ENCODE results near the gene ABCB9. TPM values are rescaled to one million over a fixed set of nuclear protein-coding genes. Genes with fewer than 3 reads are reported as not detected.

ABCB9 gene
- total RNA-seq, 1 donor from 2014 or later: 19.6 TPM

DNA sequence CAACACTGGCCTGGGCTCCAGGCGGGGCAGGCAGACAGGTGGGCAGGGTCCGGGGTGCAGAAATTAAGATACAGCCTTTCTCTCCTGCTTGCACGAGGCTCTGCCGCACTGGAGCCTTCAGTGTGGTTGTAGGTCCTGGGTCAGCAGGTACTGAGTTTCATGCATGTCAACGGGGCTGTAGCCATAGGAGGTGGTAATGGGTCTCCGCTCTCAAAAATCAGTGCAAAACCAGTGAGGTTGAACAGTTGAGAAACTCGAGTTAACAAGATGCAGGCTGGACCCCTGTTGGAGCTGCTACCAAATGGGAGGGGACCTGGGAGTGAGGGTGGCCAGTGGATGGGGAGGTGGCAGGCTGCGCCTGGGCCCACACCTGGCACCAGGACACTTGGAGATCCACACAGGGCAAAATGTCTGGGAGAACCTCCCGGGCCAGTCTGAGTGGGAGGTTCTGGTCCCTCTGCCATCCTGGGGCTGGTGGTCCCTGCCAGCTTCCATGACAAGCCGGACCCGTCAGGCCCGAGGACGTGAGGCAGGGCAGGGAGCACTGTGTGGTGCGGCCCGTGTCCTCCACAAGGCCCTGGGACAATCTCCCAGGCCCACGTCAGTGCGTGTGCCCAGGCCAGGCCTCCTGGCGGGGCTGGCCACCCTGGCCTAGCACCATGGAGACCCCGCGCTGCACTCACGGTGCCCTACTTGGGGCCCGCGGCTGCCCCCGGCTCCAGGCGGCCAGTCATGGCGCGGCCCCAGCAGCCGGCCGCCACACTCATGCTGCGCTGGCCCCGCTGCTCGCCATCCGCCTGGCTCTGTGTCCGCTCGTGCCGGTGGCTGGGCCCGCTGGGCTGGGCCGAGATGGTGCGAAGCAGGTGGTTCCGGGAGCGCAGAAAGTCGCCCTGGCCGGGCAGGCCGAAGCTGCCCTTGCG is 19.3 kb upstream of the ABCB9 start:
- H3K4me1 ChIP-seq: peaks cover 27 to 44% of the 10 kb centered on the region in 2 donors
- no peak overlapping the region for H3K4me3 ChIP-seq
- TF ChIP-seq, protein P1, sequence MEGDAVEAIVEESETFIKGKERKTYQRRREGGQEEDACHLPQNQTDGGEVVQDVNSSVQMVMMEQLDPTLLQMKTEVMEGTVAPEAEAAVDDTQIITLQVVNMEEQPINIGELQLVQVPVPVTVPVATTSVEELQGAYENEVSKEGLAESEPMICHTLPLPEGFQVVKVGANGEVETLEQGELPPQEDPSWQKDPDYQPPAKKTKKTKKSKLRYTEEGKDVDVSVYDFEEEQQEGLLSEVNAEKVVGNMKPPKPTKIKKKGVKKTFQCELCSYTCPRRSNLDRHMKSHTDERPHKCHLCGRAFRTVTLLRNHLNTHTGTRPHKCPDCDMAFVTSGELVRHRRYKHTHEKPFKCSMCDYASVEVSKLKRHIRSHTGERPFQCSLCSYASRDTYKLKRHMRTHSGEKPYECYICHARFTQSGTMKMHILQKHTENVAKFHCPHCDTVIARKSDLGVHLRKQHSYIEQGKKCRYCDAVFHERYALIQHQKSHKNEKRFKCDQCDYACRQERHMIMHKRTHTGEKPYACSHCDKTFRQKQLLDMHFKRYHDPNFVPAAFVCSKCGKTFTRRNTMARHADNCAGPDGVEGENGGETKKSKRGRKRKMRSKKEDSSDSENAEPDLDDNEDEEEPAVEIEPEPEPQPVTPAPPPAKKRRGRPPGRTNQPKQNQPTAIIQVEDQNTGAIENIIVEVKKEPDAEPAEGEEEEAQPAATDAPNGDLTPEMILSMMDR (IDR thresholded peaks at IDR 0.05): no peak
- intact Hi-C loops (cut with DNase I): loop anchor here (2.0 kb wide), 1 partner anchor 247 kb away; the partner anchor contains the start of genes MPHOSPH9 and MTRFR
- H3K36me3 ChIP-seq: peaks cover 24 to 41% of the 10 kb centered on the region in 2 donors
- peak overlapping the region; percentile 93 to 95 for H3K27ac ChIP-seq
- no peak for DNase-seq (ENCODE audit: low spot score in 2 of 2)
- no peaks in the 10 kb centered on the region for H3K9me3 ChIP-seq
- H3K27me3 ChIP-seq: no peaks in the 10 kb centered on the region

DNA sequence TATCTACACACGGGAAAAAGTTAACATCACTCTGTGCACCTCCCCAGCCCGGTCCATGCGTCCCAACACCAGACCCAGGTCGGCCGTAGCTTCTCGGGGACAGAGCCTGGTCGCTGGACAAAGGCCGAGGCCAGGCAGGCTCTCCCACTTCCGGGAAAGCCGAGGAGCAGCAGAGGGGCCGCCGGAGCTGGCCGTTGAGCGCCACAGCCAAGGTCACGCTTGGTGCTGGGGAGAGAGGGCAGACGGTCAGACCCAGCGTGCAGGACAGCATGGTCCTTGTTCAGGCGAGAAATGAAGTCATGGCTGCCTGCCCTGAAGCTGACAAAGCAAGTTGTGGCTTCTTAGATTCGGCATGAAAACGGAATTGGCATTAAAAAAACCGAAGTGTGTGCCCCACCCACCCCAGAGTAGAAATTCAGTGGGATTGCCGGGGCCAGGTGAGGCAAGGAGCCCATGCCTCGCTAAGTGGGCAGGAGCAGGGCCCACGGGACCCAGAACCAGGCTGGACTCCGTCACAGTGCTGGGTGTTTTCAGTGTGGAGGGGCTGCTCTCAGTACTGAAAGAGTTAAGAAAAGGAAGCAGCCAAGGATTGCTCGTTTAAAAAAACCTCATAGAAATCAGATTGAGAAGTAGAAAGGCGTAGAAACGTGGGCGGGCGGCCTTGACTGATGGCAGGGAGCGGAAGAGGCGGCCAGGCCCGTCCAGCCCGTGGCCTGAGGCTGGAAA is 18.5 kb upstream of the ABCB9 start:
- H3K4me3 ChIP-seq: peak overlapping the region; percentile 35 to 37
- no peaks in the 10 kb centered on the region for H3K27me3 ChIP-seq
- TF ChIP-seq, protein P1 (IDR thresholded peaks at IDR 0.05): no peak
- intact Hi-C loops (cut with DNase I): loop anchor here (2.0 kb wide), 1 partner anchor 248 kb away; the partner anchor contains the start of genes MPHOSPH9 and MTRFR
- peaks cover 24 to 34% of the 10 kb centered on the region in 2 donors for H3K36me3 ChIP-seq
- no peak for DNase-seq (ENCODE audit: low spot score in 2 of 2)
- H3K9me3 ChIP-seq: no peaks in the 10 kb centered on the region
- H3K4me1 ChIP-seq: peaks cover 27 to 47% of the 10 kb centered on the region in 2 donors
- peak overlapping the region; percentile 93 to 95 for H3K27ac ChIP-seq

DNA sequence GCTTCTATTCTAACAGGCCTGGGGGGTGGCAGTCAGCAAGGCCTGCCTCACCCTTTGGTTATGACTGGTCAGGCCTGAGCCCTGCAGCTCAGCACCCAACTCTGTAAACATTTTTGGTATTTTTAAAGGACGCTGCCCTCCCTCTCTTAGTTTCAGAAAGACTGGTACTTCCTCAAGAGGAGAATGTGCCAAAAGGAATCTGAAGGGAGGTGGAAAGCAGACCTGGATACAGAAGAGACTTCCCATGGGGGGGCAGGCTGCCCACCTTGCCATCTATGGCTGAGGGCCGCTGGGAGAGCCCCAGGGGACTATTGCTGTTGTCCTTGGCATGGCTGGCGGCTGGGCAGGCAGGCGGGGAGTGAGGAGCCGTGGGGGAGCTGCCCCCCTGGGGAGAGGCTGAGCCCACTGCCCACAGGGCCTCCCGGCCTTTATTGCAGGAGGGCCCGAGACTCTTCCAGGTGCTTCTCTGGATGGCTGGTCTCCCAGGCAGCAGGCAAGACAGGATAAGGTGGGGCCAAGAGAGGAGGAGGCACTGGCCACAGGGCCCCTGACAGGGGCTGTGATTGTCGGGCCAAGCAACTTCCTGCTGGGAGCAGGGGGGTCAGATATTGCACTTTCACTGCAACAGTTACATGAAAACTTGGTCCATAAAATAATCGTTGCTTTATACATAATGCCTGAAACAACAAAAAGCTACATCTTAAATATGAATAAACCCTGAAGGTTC is 17.7 kb upstream of the ABCB9 start:
- H3K36me3 ChIP-seq: peaks cover 21 to 34% of the 10 kb centered on the region in 2 donors
- peak overlapping the region; percentile 93 to 95 for H3K27ac ChIP-seq
- TF ChIP-seq, protein P1 (IDR thresholded peaks at IDR 0.05): no peak
- peak overlapping the region; percentile 37 to 95 for H3K4me3 ChIP-seq
- intact Hi-C loops (cut with DNase I): loop anchor here (2.0 kb wide), 1 partner anchor 249 kb away; the partner anchor contains the start of genes MPHOSPH9 and MTRFR
- H3K9me3 ChIP-seq: no peaks in the 10 kb centered on the region
- H3K4me1 ChIP-seq: peaks cover 27 to 54% of the 10 kb centered on the region in 2 donors
- no peaks in the 10 kb centered on the region for H3K27me3 ChIP-seq
- DNase-seq (ENCODE audit: low spot score in 2 of 2): no peak

DNA sequence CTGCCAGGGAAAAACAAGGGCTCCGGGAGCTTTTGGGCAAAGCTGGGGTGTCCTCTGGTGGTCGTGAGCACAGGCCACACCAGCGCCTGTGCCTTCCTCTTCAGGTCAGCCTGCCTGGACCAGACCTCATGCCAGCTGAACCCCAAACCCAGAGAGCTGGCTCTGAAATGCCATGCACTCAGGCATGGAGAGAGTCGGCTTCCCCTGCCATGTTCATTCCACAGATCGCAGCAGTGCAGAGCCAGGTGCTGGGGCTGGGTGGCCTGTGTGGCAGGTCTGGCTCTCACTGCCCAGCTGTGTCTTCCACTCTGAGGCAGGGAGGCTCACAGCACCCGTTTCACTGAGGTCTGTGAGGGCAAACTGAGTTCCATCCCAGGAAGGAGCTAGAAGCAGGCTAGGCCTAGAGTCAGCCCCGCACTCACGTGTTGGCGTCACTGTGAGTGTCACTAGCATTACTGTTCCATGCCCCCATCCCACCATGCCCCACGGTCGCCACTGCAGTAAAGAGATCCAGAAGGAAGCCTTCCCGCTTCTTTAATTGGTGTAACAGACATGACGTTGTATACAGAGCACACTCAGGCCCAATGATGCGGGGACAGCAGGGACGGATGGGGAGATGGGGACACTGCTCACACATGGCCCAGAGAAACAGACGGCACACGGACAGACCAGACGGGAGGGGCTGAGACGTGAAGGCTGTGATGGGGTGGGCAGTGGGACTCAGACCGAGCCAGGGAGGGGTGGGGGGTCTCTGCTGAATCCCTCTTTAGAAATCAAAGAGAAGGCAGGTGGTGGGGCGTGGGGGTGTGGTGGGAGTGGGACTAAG is 16.9 kb upstream of the ABCB9 start:
- Histone ChIP-seq H3K36me3 (peaks cover 16 to 34% of the 10 kb centered on the region in 2 donors), H3K4me3 (peak overlapping the region in 1 of 2 donors; percentile 95), H3K4me1 (peaks cover 27 to 57% of the 10 kb centered on the region in 2 donors), H3K9me3 (no peaks in the 10 kb centered on the region), H3K27me3 (no peaks in the 10 kb centered on the region), H3K27ac (peak overlapping the region; percentile 93 to 95)
- DNase-seq (ENCODE audit: low spot score in 2 of 2): no peak
- TF ChIP-seq, protein P1 (IDR thresholded peaks at IDR 0.05): no peak
- intact Hi-C loops (cut with DNase I): no loop called here
